HEK293 (cell line): Measurements from ENCODE around the gene CBLL1.

Source experiments
- SCRT2 ChIP-seq: fragments of 450-650 bp; formaldehyde crosslinking; IDR thresholded peaks from 2 replicates; pipeline ENCODE4 v1.5.1; 2016; ENCODE audit warnings: missing biosample characterization, missing genetic modification characterization
- ZBTB1 ChIP-seq: fragments of 450-650 bp; formaldehyde crosslinking; IDR thresholded peaks from 2 replicates; pipeline ENCODE4 v1.5.1; 2016; ENCODE audit warnings: missing biosample characterization, missing genetic modification characterization
- ZBTB17 ChIP-seq: fragments of 450-650 bp; formaldehyde crosslinking; IDR thresholded peaks from 2 replicates; pipeline ENCODE4 v1.5.1; 2016; ENCODE audit warnings: missing biosample characterization, missing genetic modification characterization
- ZNF416 ChIP-seq: fragments of 450-650 bp; formaldehyde crosslinking; IDR thresholded peaks from 2 replicates; pipeline ENCODE4 v1.5.1; 2016; ENCODE audit warnings: missing biosample characterization, missing genetic modification characterization
- ZNF426 ChIP-seq: fragments of 450-650 bp; formaldehyde crosslinking; IDR thresholded peaks from 2 replicates; pipeline ENCODE4 v1.5.1; 2017; ENCODE audit warnings: missing biosample characterization, missing genetic modification characterization, mild to moderate bottlenecking, inconsistent platforms, moderate library complexity
- ZNF777 ChIP-seq: fragments of 450-650 bp; formaldehyde crosslinking; IDR thresholded peaks from 2 replicates; pipeline ENCODE4 v1.5.1; 2017; ENCODE audit warnings: missing biosample characterization, missing genetic modification characterization, borderline replicate concordance
- TF ChIP-seq, protein P1 (sequence below): fragments of 450-650 bp; formaldehyde crosslinking; IDR thresholded peaks from 2 replicates; pipeline ENCODE4 v1.5.1; 2016; ENCODE audit warnings: missing biosample characterization, missing genetic modification characterization
- TF ChIP-seq, protein P2 (sequence below): fragments of 450-650 bp; formaldehyde crosslinking; IDR thresholded peaks from 2 replicates; pipeline ENCODE4 v1.5.1; 2016; ENCODE audit warnings: missing biosample characterization, missing genetic modification characterization

DNA sequence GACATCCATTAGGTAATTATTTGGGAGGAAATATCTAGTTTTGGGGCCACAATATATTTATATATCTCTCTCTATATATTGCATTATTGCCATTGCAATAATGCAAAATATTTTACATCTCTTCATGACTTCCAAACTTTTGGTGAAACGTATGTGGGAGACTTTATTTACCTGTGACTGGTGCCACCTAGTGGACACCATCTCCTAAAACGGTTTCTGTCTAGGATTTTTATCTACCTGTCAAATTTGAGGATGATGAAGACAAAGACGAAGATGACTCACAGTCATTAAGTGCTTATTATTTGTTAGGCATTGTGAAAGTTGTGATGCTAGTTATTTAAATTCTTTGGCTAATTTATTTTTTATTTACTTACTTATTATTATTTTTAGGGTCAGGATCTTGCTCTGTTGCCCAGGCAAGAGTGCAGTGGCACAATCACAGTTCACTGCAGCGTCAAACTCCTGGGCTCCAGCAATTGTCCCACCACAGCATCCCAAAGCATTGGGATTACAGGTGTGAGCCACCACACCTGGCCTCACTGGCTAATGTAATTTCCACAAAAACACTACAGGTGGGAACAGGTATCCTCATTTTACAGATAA lies 18.7 kb upstream of the CBLL1 start:
- no peak for TF ChIP-seq ZBTB1 (tag by site-specific recombination)
- TF ChIP-seq SCRT2 (tag by site-specific recombination): no peak
- no peak for TF ChIP-seq ZNF416
- TF ChIP-seq ZBTB17: no peak
- TF ChIP-seq, protein P1, sequence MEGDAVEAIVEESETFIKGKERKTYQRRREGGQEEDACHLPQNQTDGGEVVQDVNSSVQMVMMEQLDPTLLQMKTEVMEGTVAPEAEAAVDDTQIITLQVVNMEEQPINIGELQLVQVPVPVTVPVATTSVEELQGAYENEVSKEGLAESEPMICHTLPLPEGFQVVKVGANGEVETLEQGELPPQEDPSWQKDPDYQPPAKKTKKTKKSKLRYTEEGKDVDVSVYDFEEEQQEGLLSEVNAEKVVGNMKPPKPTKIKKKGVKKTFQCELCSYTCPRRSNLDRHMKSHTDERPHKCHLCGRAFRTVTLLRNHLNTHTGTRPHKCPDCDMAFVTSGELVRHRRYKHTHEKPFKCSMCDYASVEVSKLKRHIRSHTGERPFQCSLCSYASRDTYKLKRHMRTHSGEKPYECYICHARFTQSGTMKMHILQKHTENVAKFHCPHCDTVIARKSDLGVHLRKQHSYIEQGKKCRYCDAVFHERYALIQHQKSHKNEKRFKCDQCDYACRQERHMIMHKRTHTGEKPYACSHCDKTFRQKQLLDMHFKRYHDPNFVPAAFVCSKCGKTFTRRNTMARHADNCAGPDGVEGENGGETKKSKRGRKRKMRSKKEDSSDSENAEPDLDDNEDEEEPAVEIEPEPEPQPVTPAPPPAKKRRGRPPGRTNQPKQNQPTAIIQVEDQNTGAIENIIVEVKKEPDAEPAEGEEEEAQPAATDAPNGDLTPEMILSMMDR (tag by site-specific recombination): peak; percentile 27; the same call in 1 of the 2 replicates
- TF ChIP-seq ZNF777 (tag by site-specific recombination): no peak
- TF ChIP-seq ZNF426 (tag by site-specific recombination): no peak
- TF ChIP-seq, protein P2, sequence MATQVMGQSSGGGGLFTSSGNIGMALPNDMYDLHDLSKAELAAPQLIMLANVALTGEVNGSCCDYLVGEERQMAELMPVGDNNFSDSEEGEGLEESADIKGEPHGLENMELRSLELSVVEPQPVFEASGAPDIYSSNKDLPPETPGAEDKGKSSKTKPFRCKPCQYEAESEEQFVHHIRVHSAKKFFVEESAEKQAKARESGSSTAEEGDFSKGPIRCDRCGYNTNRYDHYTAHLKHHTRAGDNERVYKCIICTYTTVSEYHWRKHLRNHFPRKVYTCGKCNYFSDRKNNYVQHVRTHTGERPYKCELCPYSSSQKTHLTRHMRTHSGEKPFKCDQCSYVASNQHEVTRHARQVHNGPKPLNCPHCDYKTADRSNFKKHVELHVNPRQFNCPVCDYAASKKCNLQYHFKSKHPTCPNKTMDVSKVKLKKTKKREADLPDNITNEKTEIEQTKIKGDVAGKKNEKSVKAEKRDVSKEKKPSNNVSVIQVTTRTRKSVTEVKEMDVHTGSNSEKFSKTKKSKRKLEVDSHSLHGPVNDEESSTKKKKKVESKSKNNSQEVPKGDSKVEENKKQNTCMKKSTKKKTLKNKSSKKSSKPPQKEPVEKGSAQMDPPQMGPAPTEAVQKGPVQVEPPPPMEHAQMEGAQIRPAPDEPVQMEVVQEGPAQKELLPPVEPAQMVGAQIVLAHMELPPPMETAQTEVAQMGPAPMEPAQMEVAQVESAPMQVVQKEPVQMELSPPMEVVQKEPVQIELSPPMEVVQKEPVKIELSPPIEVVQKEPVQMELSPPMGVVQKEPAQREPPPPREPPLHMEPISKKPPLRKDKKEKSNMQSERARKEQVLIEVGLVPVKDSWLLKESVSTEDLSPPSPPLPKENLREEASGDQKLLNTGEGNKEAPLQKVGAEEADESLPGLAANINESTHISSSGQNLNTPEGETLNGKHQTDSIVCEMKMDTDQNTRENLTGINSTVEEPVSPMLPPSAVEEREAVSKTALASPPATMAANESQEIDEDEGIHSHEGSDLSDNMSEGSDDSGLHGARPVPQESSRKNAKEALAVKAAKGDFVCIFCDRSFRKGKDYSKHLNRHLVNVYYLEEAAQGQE: no peak
